Stomach smooth muscle (tissue), 2 donors: ENCODE measurements around the gene RPS6KB2.
"Not testable (repeated sequence)": the region's sequence is repeated elsewhere in the genome, so short reads cannot be mapped to it uniquely, and the experiment has no call there.

ENCODE experiments used
- H3K27ac ChIP-seq: one replicate; pipeline ENCODE4 v1.7.0; 2013; ENCODE audit warnings: mild to moderate bottlenecking, low read length, inconsistent platforms
- H3K27me3 ChIP-seq, 2 donors: one replicate each; pipeline ENCODE4 v1.7.0; 2013; ENCODE audit warnings: low read length in 2 of 2; ENCODE audit not compliant: insufficient read depth in 2 of 2, control insufficient read depth in 1 of 2
- H3K36me3 ChIP-seq, 2 donors: one replicate each; pipeline ENCODE4 v1.7.0; 2013; ENCODE audit warnings: low read length in 2 of 2; ENCODE audit not compliant: control insufficient read depth in 2 of 2, insufficient read depth in 2 of 2
- H3K4me1 ChIP-seq: one replicate; pipeline ENCODE4 v1.7.0; 2013; ENCODE audit warnings: low read length; ENCODE audit not compliant: control insufficient read depth, insufficient read depth
- H3K4me3 ChIP-seq, 2 donors: one replicate each; pipeline ENCODE4 v1.7.0; 2013; ENCODE audit warnings: low read length in 2 of 2
- H3K9ac ChIP-seq, 2 donors: one replicate each; pipeline ENCODE4 v1.7.0; 2013; ENCODE audit warnings: low read length in 2 of 2, mild to moderate bottlenecking in 1 of 2
- H3K9me3 ChIP-seq, 2 donors: one replicate each; pipeline ENCODE4 v1.7.0; 2013; ENCODE audit warnings: low read length in 2 of 2; ENCODE audit not compliant: control insufficient read depth in 2 of 2
- donor health status: healthy.
- donor health status: Pancreatic carcinoma.

Gene RPS6KB2

GRCh38 chr11:67398661-67399563, 29.4 kb upstream of the RPS6KB2 start:
- Histone ChIP-seq H3K4me1 (peaks cover 27% of the 10 kb centered on the region), H3K27me3 (no peaks in the 10 kb centered on the region), H3K9ac (no peak overlapping the region), H3K27ac (no peak overlapping the region), H3K9me3 (no peaks in the 10 kb centered on the region), H3K4me3 (peak overlapping the region in 1 of 2 donors; percentile 22), H3K36me3 (peaks cover 18 to 22% of the 10 kb centered on the region in 2 donors)

GRCh38 chr11:67400251-67400941, 27.9 kb upstream of the RPS6KB2 start:
- peak overlapping the region; percentile 89 to 90 for H3K9ac ChIP-seq
- H3K27ac ChIP-seq: peak overlapping the region; percentile 91
- H3K27me3 ChIP-seq: peaks cover 5 to 9% of the 10 kb centered on the region in 2 donors
- peak overlapping the region; percentile 73 to 88 for H3K4me3 ChIP-seq
- H3K9me3 ChIP-seq: no peaks in the 10 kb centered on the region
- H3K36me3 ChIP-seq: peaks cover 18 to 22% of the 10 kb centered on the region in 2 donors
- H3K4me1 ChIP-seq: peaks cover 27% of the 10 kb centered on the region

- H3K9me3 ChIP-seq: no peaks in the 10 kb centered on the region
- peaks cover 27% of the 10 kb centered on the region for H3K4me1 ChIP-seq
- peak overlapping the region; percentile 91 for H3K27ac ChIP-seq
- H3K9ac ChIP-seq: peak overlapping the region; percentile 89 to 90
- H3K36me3 ChIP-seq: peaks cover 18 to 22% of the 10 kb centered on the region in 2 donors
- H3K27me3 ChIP-seq: peaks cover 10 to 13% of the 10 kb centered on the region in 2 donors
- H3K4me3 ChIP-seq: peak overlapping the region; percentile 73 to 88
Observed at GRCh38 chr11:67400942-67401494, 27.3 kb upstream of the RPS6KB2 start.

- H3K4me3 ChIP-seq: peak within 1 kb of the TSS; percentile 73 to 88
- H3K36me3 ChIP-seq: peaks cover 18 to 22% of the 10 kb centered on the region in 2 donors
- peak within 1 kb of the TSS; percentile 91 for H3K27ac ChIP-seq
- H3K9ac ChIP-seq: peak within 1 kb of the TSS; percentile 89 to 90
- no peaks in the 10 kb centered on the region for H3K9me3 ChIP-seq
- H3K27me3 ChIP-seq: peaks cover 14 to 17% of the 10 kb centered on the region in 2 donors
- H3K4me1 ChIP-seq: peaks cover 27% of the 10 kb centered on the region
Observed at GRCh38 chr11:67401495-67402191, 26.7 kb upstream of the RPS6KB2 start, which contains the start of gene PPP1CA. TSS of gene PPP1CA (minus strand) at chr11:67401858. CDS start at chr11:67401782, 76 bp downstream.

GRCh38 chr11:67402192-67402839, 26.0 kb upstream of the RPS6KB2 start:
- Histone ChIP-seq H3K4me1 (peaks cover 27% of the 10 kb centered on the region), H3K27ac (peak overlapping the region; percentile 74), H3K9ac (peak overlapping the region; percentile 3 to 73), H3K27me3 (peaks cover 16 to 21% of the 10 kb centered on the region in 2 donors), H3K36me3 (peaks cover 18 to 22% of the 10 kb centered on the region in 2 donors), H3K4me3 (peak overlapping the region; percentile 39 to 74)
- H3K9me3 ChIP-seq: not testable (repeated sequence)

- H3K9ac ChIP-seq, H3K9me3 ChIP-seq, H3K4me3 ChIP-seq, H3K27ac ChIP-seq: not testable (repeated sequence)
- H3K27me3 ChIP-seq: peaks cover 22 to 29% of the 10 kb centered on the region in 2 donors
- H3K36me3 ChIP-seq: peaks cover 11 to 14% of the 10 kb centered on the region in 2 donors
- peaks cover 27% of the 10 kb centered on the region for H3K4me1 ChIP-seq
Observed at GRCh38 chr11:67403085-67403484, 25.2 kb upstream of the RPS6KB2 start.

GRCh38 chr11:67404515-67405195, 23.6 kb upstream of the RPS6KB2 start:
- H3K4me1 ChIP-seq: peaks cover 18% of the 10 kb centered on the region
- H3K9me3 ChIP-seq: no peaks in the 10 kb centered on the region
- H3K36me3 ChIP-seq: no peaks in the 10 kb centered on the region
- H3K9ac ChIP-seq: no peak overlapping the region
- no peak overlapping the region for H3K27ac ChIP-seq
- peak overlapping the region in 1 of 2 donors; percentile 22 for H3K4me3 ChIP-seq
- peaks cover 33 to 44% of the 10 kb centered on the region in 2 donors for H3K27me3 ChIP-seq

GRCh38 chr11:67405196-67405567, 23.1 kb upstream of the RPS6KB2 start:
- H3K27ac ChIP-seq: no peak overlapping the region
- H3K4me3 ChIP-seq: peak overlapping the region in 1 of 2 donors; percentile 22

GRCh38 chr11:67405688-67406339, 22.5 kb upstream of the RPS6KB2 start:
- Histone ChIP-seq H3K4me1 (peaks cover 7% of the 10 kb centered on the region), H3K27ac (no peak overlapping the region), H3K27me3 (peaks cover 40 to 56% of the 10 kb centered on the region in 2 donors), H3K9me3 (no peaks in the 10 kb centered on the region), H3K4me3 (no peak overlapping the region), H3K9ac (no peak overlapping the region), H3K36me3 (no peaks in the 10 kb centered on the region)

More at GRCh38 chr11:67405196-67405567, 23.1 kb upstream of the RPS6KB2 start:
- Histone ChIP-seq H3K9me3 (no peaks in the 10 kb centered on the region), H3K4me1 (peaks cover 14% of the 10 kb centered on the region), H3K36me3 (no peaks in the 10 kb centered on the region), H3K27me3 (peaks cover 37 to 49% of the 10 kb centered on the region in 2 donors), H3K9ac (no peak overlapping the region)
